Amygdala (tissue), 56 donors: ENCODE measurements around the gene KLHL28.
"Not testable (repeated sequence)": the region's sequence is repeated elsewhere in the genome, so short reads cannot be mapped to it uniquely, and the experiment has no call there.

Experiments
- DNase-seq, 56 donors: peaks; one replicate each; lab custom pipeline; 2025; lab: John Stamatoyannopoulos, UW

The KLHL28 gene

GRCh38 chr14:44910821-44911220, 50.9 kb downstream of the KLHL28 start:
- no peak for DNase-seq

- DNase-seq, result no peak
Observed at GRCh38 chr14:44901696-44902095, 60.1 kb downstream of the KLHL28 start.

DNA sequence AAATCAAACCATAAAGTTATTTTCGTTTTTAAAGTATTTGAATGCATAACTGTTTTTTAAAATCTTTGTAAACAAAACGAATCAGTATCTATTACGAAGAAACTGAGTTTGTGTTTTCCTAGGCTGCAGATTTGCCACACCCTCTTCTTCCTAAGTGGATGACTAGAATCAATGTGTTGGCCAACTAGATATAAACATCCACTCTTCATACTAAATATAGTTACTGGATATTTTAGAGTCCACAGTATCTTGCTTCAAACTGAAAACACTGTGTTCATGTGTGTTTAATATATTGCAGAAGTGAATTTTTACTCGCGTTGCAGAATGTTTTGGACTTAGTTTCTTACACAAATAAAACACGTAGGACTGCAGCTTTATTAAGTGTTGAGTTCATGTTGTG, 63.2 kb downstream of the KLHL28 start:
- DNase-seq, result no peak

- no peak for DNase-seq
Observed at GRCh38 chr14:44897845-44898151, 63.9 kb downstream of the KLHL28 start.

GRCh38 chr14:44897041-44897844, 64.5 kb downstream of the KLHL28 start:
- peak; percentile 36 to 99 (median 96) for DNase-seq

GRCh38 chr14:44896275-44897040, 65.3 kb downstream of the KLHL28 start:
- DNase-seq, result no peak

DNA sequence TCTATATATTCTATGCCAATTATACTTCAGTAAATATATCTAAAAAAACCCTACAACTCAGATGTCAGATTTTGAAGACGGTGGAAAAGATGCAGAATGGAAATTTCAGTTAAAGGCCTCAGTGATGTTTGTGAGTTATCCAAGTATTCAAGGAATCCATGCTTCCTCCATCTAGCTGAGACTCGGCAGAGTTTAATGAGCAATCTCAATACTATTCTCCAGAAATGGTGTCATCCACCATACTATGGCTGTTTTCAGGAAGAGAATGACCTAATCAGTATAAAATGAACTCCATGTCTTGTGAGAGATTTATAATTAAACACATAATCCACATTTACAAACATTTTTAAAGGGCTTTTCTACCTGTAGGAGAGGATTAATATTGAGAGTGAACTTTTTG, 66.0 kb downstream of the KLHL28 start:
- DNase-seq, result no peak

DNA sequence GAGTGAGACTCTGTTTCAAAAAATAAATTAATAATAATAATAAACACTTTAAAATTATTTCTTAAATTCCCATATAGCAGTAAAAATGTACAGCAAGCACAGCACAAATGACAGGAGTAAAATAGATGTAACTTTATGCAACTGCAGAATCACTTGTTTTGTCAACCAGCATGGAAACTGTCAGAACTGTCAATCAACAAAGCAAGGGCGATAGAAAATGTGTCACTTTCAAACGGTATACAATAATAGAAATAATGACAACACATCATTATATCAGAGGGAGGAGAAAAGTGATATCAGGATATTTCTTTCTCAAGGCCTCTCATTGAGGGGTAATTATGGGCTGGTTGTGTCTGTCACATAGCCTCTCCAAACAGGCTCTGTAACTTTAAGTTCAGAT, 68.2 kb downstream of the KLHL28 start:
- no peak for DNase-seq

DNA sequence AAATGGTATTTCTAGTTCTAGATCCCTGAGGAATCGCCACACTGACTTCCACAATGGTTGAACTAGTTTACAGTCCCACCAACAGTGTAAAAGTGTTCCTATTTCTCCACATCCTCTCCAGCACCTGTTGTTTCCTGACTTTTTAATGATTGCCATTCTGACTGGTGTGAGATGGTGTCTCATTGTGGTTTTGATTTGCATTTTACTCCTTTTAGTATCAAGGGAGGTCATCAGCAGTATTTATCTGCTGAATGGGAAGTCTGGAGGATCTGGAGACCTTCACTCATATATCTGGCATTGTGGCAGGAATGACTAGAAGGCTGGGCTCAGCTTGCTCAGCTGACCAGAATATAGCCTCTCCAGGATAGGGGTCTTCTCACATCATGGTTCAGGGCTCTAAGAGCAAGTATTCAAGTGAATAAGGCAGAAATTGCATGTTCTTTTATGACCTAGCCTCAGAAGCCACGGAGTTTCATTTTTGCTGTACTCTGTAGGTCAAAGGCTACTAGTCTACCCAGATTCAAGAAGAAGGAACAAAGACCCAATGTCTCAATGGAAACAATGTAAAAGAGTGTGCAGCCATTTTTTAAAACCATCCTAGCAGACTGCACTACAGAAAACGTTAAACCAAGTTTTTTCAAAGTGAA, 69.9 kb downstream of the KLHL28 start:
- DNase-seq, result not testable (repeated sequence)

DNA sequence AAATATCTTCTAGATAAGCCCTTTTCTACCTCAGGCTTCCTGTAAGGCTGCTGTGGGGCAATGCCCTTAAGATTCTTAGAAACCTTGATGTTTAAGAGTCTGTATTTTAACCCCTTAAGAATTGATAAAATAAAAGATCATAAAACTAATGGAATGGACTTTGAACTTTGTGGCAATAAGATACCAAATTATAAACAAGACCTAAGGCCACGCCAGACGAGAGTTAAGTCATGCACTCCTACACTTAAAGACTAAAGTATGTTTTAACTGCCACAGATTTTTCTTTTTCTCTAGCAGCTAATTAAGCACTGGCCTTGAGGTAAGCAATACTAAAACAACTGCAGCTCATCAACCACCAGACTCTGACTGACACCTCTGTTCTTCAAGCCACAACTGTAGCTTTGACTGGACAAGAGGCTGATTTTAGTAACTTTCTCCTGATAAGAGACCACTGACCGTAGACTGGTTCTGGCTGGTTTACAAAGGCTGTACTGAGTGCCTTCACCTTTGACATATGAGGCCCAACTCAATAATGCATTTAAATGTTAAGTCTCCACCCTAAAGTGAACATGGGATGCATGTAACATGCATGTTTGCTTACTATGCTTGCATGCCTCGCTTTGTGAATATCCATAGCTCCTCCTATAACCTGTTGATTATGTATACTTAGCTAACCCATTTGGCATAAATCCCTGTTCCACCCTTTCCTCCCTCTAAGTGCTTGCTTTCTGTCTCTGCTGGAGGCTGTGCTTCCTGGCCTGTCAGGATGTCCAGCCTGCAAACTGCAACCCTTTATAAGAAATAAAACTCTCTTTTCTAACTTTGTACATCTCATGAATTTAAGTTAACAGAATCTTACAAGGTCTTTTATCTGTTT, 71.9 kb downstream of the KLHL28 start:
- DNase-seq, result no peak

- DNase-seq, result no peak
Observed at GRCh38 chr14:44887596-44887955, 74.2 kb downstream of the KLHL28 start.

- no peak for DNase-seq
Observed at GRCh38 chr14:44886860-44887595, 74.7 kb downstream of the KLHL28 start.

DNA sequence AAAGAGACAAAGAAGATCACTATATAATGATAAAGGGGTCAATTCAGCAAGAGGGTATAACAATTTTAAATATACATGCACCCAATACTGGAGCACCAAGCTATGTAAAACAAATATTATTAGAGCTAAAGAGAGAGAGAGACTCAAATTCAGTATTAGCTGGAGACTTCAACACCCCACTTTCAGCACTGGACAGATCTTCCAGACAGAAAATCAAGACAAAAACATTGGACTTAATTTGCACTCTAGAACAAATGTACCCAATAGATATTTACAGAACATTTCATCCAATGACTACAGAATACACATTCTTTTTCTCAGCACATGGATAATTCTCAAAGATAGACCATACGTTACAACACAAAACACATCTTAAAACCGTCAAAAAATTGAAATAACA, 81.0 kb downstream of the KLHL28 start:
- no peak for DNase-seq
